HCT116 (cell line): Measurements from ENCODE around the gene MSI2. TPM values are rescaled to one million over a fixed set of nuclear protein-coding genes. Genes with fewer than 3 reads are reported as not detected.

Experiments used
- ATAC-seq: fragments of 200-7000 bp; cut with Tn5 transposase; 2 replicates; pipeline ENCODE4 v1.9.1; 2020; ENCODE audit warnings: mild to moderate bottlenecking, moderate library complexity
- BruUV-seq: library from RNA; stranded (reverse); fragments of 400-500 nt; replicated peaks from 2 replicates; lab custom pipeline; 2021; lab: Mats Ljungman, UMichigan
- CTCF ChIA-PET: fragments of 300-600 bp; sonication (Branson Sonifier 250); formaldehyde crosslinking; loops from one replicate; lab custom pipeline; 2021; ENCODE audit warnings: antibody characterized with exemption; lab: Charles Lee
- POLR2A ChIA-PET: fragments of 300-600, 350-600 bp; sonication (Branson Sonifier 250); formaldehyde crosslinking; loops from one replicate; lab custom pipeline; 2021; ENCODE audit warnings: antibody characterized with exemption; lab: Charles Lee
- RAD21 ChIA-PET, 2 experiments: fragments of 300-600 bp; sonication (Branson Sonifier 250); formaldehyde crosslinking; loops; one replicate each; lab custom pipeline; 2023; ENCODE audit warnings: low total read pairs in 2 of 2; ENCODE audit not compliant: uncharacterized antibody in 2 of 2, unreplicated experiment in 2 of 2, low non-redundant PET in 1 of 2; lab: Charles Lee
- DNase-seq: peaks from one replicate; pipeline ENCODE4 v3.0.0-alpha.2; 2010; ENCODE audit warnings: low read depth, low spot score
- H2AFZ ChIP-seq: fragments of 200-600 bp; shearing (Covaris generic), sonication (generic); 2 replicates; pipeline ENCODE4 v1.6.1; 2017; ENCODE audit warnings: low read depth, mixed run types, mixed read lengths, antibody characterized with exemption, low read length; ENCODE audit not compliant: poor library complexity, severe bottlenecking
- H3K27ac ChIP-seq: 2 replicates; pipeline ENCODE4 v1.5.1; 2012; ENCODE audit warnings: low read depth, low read length
- H3K27me3 ChIP-seq: fragments of 200-600 bp; sonication (generic); 2 replicates; pipeline ENCODE4 v1.6.1; 2016; ENCODE audit warnings: mixed run types, low read length, mixed read lengths; ENCODE audit not compliant: insufficient read depth
- H3K36me3 ChIP-seq, 2 experiments: fragments of 200-500 bp in 1 of 2; fragments of 200-600 bp in 1 of 2; sonication (Bioruptor generic) in 1 of 2; sonication (generic) in 1 of 2; 2 replicates each; pipeline versions ENCODE4 v1.5.1 to v1.6.1; 2014 to 2016; ENCODE audit warnings: low read length in 2 of 2, inconsistent platforms in 1 of 2, mixed read lengths in 1 of 2, mixed run types in 1 of 2; ENCODE audit not compliant: insufficient read depth in 2 of 2, control insufficient read depth in 1 of 2
- H3K4me1 ChIP-seq, 2 experiments: fragments of 200-600 bp in 1 of 2; sonication (generic) in 1 of 2; 2 replicates each; pipeline versions ENCODE4 v1.5.1 to v1.6.1; 2012 to 2017; ENCODE audit warnings: low read length in 2 of 2, inconsistent platforms in 1 of 2, mild to moderate bottlenecking in 1 of 2, mixed read lengths in 1 of 2, mixed run types in 1 of 2, moderate library complexity in 1 of 2; ENCODE audit not compliant: insufficient read depth in 2 of 2, control insufficient read depth in 1 of 2
- H3K4me2 ChIP-seq: fragments of 200-600 bp; sonication (generic); 2 replicates; pipeline ENCODE4 v1.6.1; 2017; ENCODE audit warnings: mixed run types, low read length, mixed read lengths
- H3K4me3 ChIP-seq, 2 experiments: fragments of 200-600 bp in 1 of 2; sonication (generic) in 1 of 2; replicated peaks in 1 of 2; 2 replicates each; pipeline ENCODE4 v1.5.1; 2011 to 2016; ENCODE audit warnings: low read length in 2 of 2, control low read depth in 1 of 2, low read depth in 1 of 2, mild to moderate bottlenecking in 1 of 2, mixed read lengths in 1 of 2, mixed run types in 1 of 2
- H3K79me2 ChIP-seq: fragments of 200-600 bp; sonication (generic); 2 replicates; pipeline ENCODE4 v1.6.1; 2017; ENCODE audit warnings: mild to moderate bottlenecking, mixed run types, low read length, moderate library complexity, mixed read lengths; ENCODE audit not compliant: insufficient read depth
- H3K9ac ChIP-seq: fragments of 200-600 bp; sonication (generic); 2 replicates; pipeline ENCODE4 v1.6.1; 2016; ENCODE audit warnings: low read length, mixed read lengths
- H3K9me2 ChIP-seq: fragments of 200-600 bp; sonication (generic), shearing (Covaris generic); 2 replicates; pipeline ENCODE4 v1.6.1; 2017; ENCODE audit warnings: mixed run types, mild to moderate bottlenecking, moderate library complexity; ENCODE audit not compliant: insufficient read depth
- H3K9me3 ChIP-seq, 2 experiments: fragments of 200-500 bp in 1 of 2; fragments of 200-600 bp in 1 of 2; sonication (Bioruptor generic) in 1 of 2; sonication (generic) in 1 of 2; 2 replicates each; pipeline ENCODE4 v1.6.1; 2014 to 2017; ENCODE audit warnings: low read length in 2 of 2, mixed read lengths in 2 of 2, inconsistent platforms in 1 of 2, low read depth in 1 of 2, mild to moderate bottlenecking in 1 of 2, mixed run types in 1 of 2, moderate library complexity in 1 of 2; ENCODE audit not compliant: control insufficient read depth in 1 of 2, insufficient read depth in 1 of 2
- H4K20me1 ChIP-seq: fragments of 200-600 bp; sonication (generic), shearing (Covaris generic); 2 replicates; pipeline ENCODE4 v1.6.1; 2017; ENCODE audit warnings: mixed run types, mild to moderate bottlenecking, moderate library complexity; ENCODE audit not compliant: insufficient read depth
- ELF1 ChIP-seq: IDR thresholded peaks from 2 replicates; pipeline ENCODE4 v1.6.1; 2012; ENCODE audit warnings: low read depth, borderline replicate concordance
- EZH2phosphoT487 ChIP-seq: fragments of 200-600 bp; IDR thresholded peaks from 2 replicates; pipeline ENCODE4 v1.6.1; 2018; ENCODE audit warnings: antibody characterized with exemption, borderline replicate concordance
- FOSL1 ChIP-seq: IDR thresholded peaks from 2 replicates; pipeline ENCODE4 v1.6.1; 2012; ENCODE audit warnings: low read depth
- JUND ChIP-seq: IDR thresholded peaks from 2 replicates; pipeline ENCODE4 v1.6.1; 2012
- MAX ChIP-seq: IDR thresholded peaks from 2 replicates; pipeline ENCODE4 v1.6.1; 2012
- POLR2A ChIP-seq: IDR thresholded peaks from 2 replicates; pipeline ENCODE4 v1.7.0; 2011; ENCODE audit warnings: borderline replicate concordance; ENCODE audit not compliant: insufficient read depth, insufficient read length; ENCODE audit errors: extremely low read depth
- RAD21 ChIP-seq: IDR thresholded peaks from 2 replicates; pipeline ENCODE4 v1.6.1; 2012; ENCODE audit warnings: low read depth, mild to moderate bottlenecking
- SIN3A ChIP-seq: IDR thresholded peaks from 2 replicates; pipeline ENCODE4 v1.6.1; 2012; ENCODE audit warnings: low read depth
- SRF ChIP-seq: IDR thresholded peaks from 2 replicates; pipeline ENCODE4 v1.6.1; 2012; ENCODE audit warnings: low read depth
- TCF7L2 ChIP-seq: IDR thresholded peaks from 2 replicates; pipeline ENCODE4 v1.7.0; 2011; ENCODE audit warnings: borderline replicate concordance, inconsistent platforms; ENCODE audit not compliant: insufficient read depth, insufficient read length; ENCODE audit errors: extremely low read depth
- YY1 ChIP-seq: IDR thresholded peaks from 2 replicates; pipeline ENCODE4 v1.6.1; 2011; ENCODE audit warnings: low read length, low read depth, moderate library complexity, mild to moderate bottlenecking; ENCODE audit not compliant: insufficient replicate concordance; ENCODE audit errors: extremely low read depth
- ZBTB33 ChIP-seq: IDR thresholded peaks from 2 replicates; pipeline ENCODE4 v1.6.1; 2011; ENCODE audit warnings: mild to moderate bottlenecking, low read length, moderate library complexity; ENCODE audit not compliant: insufficient replicate concordance; ENCODE audit errors: extremely low read depth
- ZFX ChIP-seq: fragments of 450-650 bp; IDR thresholded peaks from 2 replicates; pipeline ENCODE4 v1.6.1; 2017
- intact Hi-C: fragments of 100-400 bp; cut with micrococcal nuclease; formaldehyde crosslinking; loops from 2 replicates; pipeline ENCODE4 v1.10.0; 2022
- total RNA-seq: library from RNA; stranded (reverse); gene quantifications from one replicate; pipeline ENCODE4 v1.2.1, GENCODE V29; 2021; ENCODE audit not compliant: unreplicated experiment
- TF ChIP-seq, protein P1 (sequence below): IDR thresholded peaks from 2 replicates; pipeline ENCODE4 v1.6.1; 2012; ENCODE audit warnings: low read depth

MSI2 gene
- total RNA-seq, 1 experiment from 2014 or later: 137 TPM

GRCh38 chr17:57655553-57655952, 399.2 kb downstream of the MSI2 start:
- Histone ChIP-seq H3K9me3 (no peaks in the 10 kb centered on the region), H3K9me2 (no peaks in the 10 kb centered on the region), H3K4me1 (0 out of 4 replicates have a peak, but pooled peaks cover 0 to under 1% of the 10 kb centered on the region in 2 experiments), H3K9ac (no peak overlapping the region), H3K36me3 (no peaks in the 10 kb centered on the region), H3K4me3 (no peak overlapping the region), H3K27ac (no peak overlapping the region), H3K4me2 (no peak overlapping the region), H3K27me3 (no peaks in the 10 kb centered on the region), H2AFZ (no peak overlapping the region), H3K79me2 (no peaks in the 10 kb centered on the region), H4K20me1 (no peaks in the 10 kb centered on the region)
- DNase-seq (no peak), ATAC-seq (no peak)
- no TSS peak for BruUV-seq
- ChIA-PET RAD21 (no interaction called here), CTCF (interaction anchor here (1.7 kb wide), 1 partner anchor 16 kb away, joined by 5 read pairs; no protein-coding TSS in a partner anchor), POLR2A (no interaction called here)
- TF ChIP-seq EZH2phosphoT487 (no peak), TCF7L2 (no peak), ELF1 (no peak), POLR2A (no peak), JUND (no peak)
- intact Hi-C loops: no loop called here

DNA sequence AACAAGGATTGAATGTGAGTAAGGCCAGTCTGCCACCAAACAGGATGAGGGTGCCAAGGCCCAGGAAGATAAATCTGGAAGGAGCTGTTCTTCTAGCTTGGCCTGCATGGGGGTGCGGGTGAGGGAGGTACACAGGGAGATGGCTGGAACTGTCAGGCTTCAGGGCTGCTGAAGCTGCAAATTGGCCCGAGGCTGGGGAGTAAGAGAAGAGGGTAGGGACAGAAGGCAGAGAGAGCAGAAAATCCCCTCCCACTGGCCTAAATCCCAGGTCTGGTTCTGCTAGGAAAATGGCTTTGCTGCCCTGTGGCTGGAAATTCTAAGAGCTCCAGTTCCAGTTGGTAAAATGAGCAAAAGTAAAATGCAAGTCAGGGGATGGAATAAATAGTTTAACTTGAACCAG, 400.9 kb downstream of the MSI2 start:
- Histone ChIP-seq H3K27ac (no peak overlapping the region), H3K9me3 (no peaks in the 10 kb centered on the region), H3K9me2 (no peaks in the 10 kb centered on the region), H3K9ac (no peak overlapping the region), H3K27me3 (no peaks in the 10 kb centered on the region), H3K4me1 (peaks cover 2 to 6% of the 10 kb centered on the region in 2 experiments), H3K4me2 (no peak overlapping the region), H2AFZ (no peak overlapping the region), H3K4me3 (no peak overlapping the region), H3K36me3 (no peaks in the 10 kb centered on the region), H4K20me1 (no peaks in the 10 kb centered on the region), H3K79me2 (no peaks in the 10 kb centered on the region)
- TF ChIP-seq YY1 (no peak), SIN3A (no peak), ZFX (no peak), SRF (no peak), ZBTB33 (no peak), MAX (no peak), POLR2A (no peak), FOSL1 (no peak), RAD21 (no peak)
- TF ChIP-seq, protein P1, sequence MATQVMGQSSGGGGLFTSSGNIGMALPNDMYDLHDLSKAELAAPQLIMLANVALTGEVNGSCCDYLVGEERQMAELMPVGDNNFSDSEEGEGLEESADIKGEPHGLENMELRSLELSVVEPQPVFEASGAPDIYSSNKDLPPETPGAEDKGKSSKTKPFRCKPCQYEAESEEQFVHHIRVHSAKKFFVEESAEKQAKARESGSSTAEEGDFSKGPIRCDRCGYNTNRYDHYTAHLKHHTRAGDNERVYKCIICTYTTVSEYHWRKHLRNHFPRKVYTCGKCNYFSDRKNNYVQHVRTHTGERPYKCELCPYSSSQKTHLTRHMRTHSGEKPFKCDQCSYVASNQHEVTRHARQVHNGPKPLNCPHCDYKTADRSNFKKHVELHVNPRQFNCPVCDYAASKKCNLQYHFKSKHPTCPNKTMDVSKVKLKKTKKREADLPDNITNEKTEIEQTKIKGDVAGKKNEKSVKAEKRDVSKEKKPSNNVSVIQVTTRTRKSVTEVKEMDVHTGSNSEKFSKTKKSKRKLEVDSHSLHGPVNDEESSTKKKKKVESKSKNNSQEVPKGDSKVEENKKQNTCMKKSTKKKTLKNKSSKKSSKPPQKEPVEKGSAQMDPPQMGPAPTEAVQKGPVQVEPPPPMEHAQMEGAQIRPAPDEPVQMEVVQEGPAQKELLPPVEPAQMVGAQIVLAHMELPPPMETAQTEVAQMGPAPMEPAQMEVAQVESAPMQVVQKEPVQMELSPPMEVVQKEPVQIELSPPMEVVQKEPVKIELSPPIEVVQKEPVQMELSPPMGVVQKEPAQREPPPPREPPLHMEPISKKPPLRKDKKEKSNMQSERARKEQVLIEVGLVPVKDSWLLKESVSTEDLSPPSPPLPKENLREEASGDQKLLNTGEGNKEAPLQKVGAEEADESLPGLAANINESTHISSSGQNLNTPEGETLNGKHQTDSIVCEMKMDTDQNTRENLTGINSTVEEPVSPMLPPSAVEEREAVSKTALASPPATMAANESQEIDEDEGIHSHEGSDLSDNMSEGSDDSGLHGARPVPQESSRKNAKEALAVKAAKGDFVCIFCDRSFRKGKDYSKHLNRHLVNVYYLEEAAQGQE: no peak
- CTCF ChIA-PET: interaction anchor here (1.6 kb wide), 1 partner anchor 15 kb away, joined by 5 read pairs; no protein-coding TSS in a partner anchor
- ATAC-seq (no peak), DNase-seq (no peak)
- intact Hi-C loops: no loop called here
- no TSS peak for BruUV-seq
- POLR2A ChIA-PET: no interaction called here
- RAD21 ChIA-PET: no interaction called here
